IMR-90 (cell line): ENCODE data around the gene TEFM. TPM values are rescaled to one million over a fixed set of nuclear protein-coding genes. Genes with fewer than 3 reads are reported as not detected.

ENCODE experiments used
- ATAC-seq: fragments of 200-7000 bp; cut with Tn5 transposase; 2 replicates; pipeline ENCODE4 v1.9.1; 2020; ENCODE audit warnings: low read depth, mild to moderate bottlenecking, moderate library complexity
- BruUV-seq: library from RNA; stranded (reverse); fragments of 400-500 nt; replicated peaks from 2 replicates; lab custom pipeline; 2021; lab: Mats Ljungman, UMichigan
- CTCF ChIA-PET: fragments of 300-600 bp; formaldehyde crosslinking; extraction: SDS; loops from one replicate; lab custom pipeline; 2021; ENCODE audit warnings: antibody characterized with exemption; lab: Yijun Ruan, JAX
- POLR2A ChIA-PET: fragments of 300-600 bp; sonication (Branson Sonifier 250); formaldehyde crosslinking; loops from one replicate; lab custom pipeline; 2022; ENCODE audit warnings: antibody characterized with exemption; ENCODE audit not compliant: unreplicated experiment; lab: Charles Lee
- DNase-seq: peaks from one replicate; pipeline ENCODE4 v3.0.0; 2013
- H2AFZ ChIP-seq: replicated peaks from 2 replicates; pipeline ENCODE3; 2013; ENCODE audit warnings: low read length, mild to moderate bottlenecking; ENCODE audit not compliant: poor library complexity
- H2AK5ac ChIP-seq: 2 replicates; pipeline ENCODE4 v1.6.1; 2013; ENCODE audit warnings: low read depth, low read length, inconsistent platforms
- H2AK9ac ChIP-seq: replicated peaks from 2 replicates; pipeline ENCODE3; 2013; ENCODE audit warnings: mild to moderate bottlenecking, low read depth, low read length, moderate library complexity; ENCODE audit not compliant: poor library complexity
- H2BK120ac ChIP-seq: 2 replicates; pipeline ENCODE4 v1.6.1; 2013; ENCODE audit warnings: low read depth, low read length, inconsistent platforms
- H2BK15ac ChIP-seq: 3 replicates; pipeline ENCODE4 v1.6.1; 2013; ENCODE audit warnings: low read depth, low read length, inconsistent platforms
- H2BK20ac ChIP-seq: 2 replicates; pipeline ENCODE4 v1.6.1; 2013; ENCODE audit warnings: low read depth, mild to moderate bottlenecking, inconsistent platforms, low read length, moderate library complexity
- H2BK5ac ChIP-seq: 2 replicates; pipeline ENCODE4 v1.6.1; 2013; ENCODE audit warnings: mild to moderate bottlenecking, low read depth, low read length, inconsistent platforms; ENCODE audit not compliant: poor library complexity, severe bottlenecking
- H3K14ac ChIP-seq: replicated peaks from 2 replicates; pipeline ENCODE4 v1.6.1; 2013; ENCODE audit warnings: low read depth, low read length, inconsistent platforms
- H3K18ac ChIP-seq: 2 replicates; pipeline ENCODE4 v1.6.1; 2013; ENCODE audit warnings: low read depth, low read length, control low read depth
- H3K23ac ChIP-seq: 2 replicates; pipeline ENCODE4 v1.6.1; 2013; ENCODE audit warnings: low read depth, low read length, inconsistent platforms
- H3K27ac ChIP-seq: 2 replicates; pipeline ENCODE4 v1.5.1; 2013; ENCODE audit warnings: mild to moderate bottlenecking, control low read depth, low read length; ENCODE audit not compliant: insufficient read depth
- H3K27me3 ChIP-seq: 2 replicates; pipeline ENCODE4 v1.6.1; 2013; ENCODE audit warnings: low read length; ENCODE audit not compliant: control insufficient read depth, insufficient read depth
- H3K36me3 ChIP-seq: 2 replicates; pipeline ENCODE4 v1.6.1; 2013; ENCODE audit warnings: low read length, mixed read lengths; ENCODE audit not compliant: control insufficient read depth, insufficient read depth
- H3K4ac ChIP-seq: 2 replicates; pipeline ENCODE4 v1.6.1; 2013; ENCODE audit warnings: low read depth, low read length, inconsistent platforms
- H3K4me1 ChIP-seq: 2 replicates; pipeline ENCODE4 v1.6.1; 2013; ENCODE audit warnings: low read length, mixed read lengths; ENCODE audit not compliant: control insufficient read depth, insufficient read depth
- H3K4me2 ChIP-seq: 2 replicates; pipeline ENCODE4 v1.6.1; 2013; ENCODE audit warnings: low read depth, mild to moderate bottlenecking, control low read depth, low read length, moderate library complexity
- H3K4me3 ChIP-seq: 2 replicates; pipeline ENCODE4 v1.5.1; 2013; ENCODE audit warnings: low read depth, mild to moderate bottlenecking, control low read depth, low read length, moderate library complexity; ENCODE audit not compliant: insufficient read depth
- H3K56ac ChIP-seq: 2 replicates; pipeline ENCODE4 v1.6.1; 2013; ENCODE audit warnings: low read length, inconsistent platforms; ENCODE audit not compliant: insufficient read depth; ENCODE audit errors: extremely low read depth
- H3K79me1 ChIP-seq, 2 experiments: 2 replicates each; pipeline ENCODE4 v1.6.1; 2013; ENCODE audit warnings: low read length in 2 of 2, inconsistent platforms in 1 of 2, low read depth in 1 of 2
- H3K9ac ChIP-seq: 2 replicates; pipeline ENCODE4 v1.6.1; 2013; ENCODE audit warnings: low read depth, low read length, control low read depth
- H3K9me1 ChIP-seq: 2 replicates; pipeline ENCODE4 v1.6.1; 2013; ENCODE audit warnings: low read length, inconsistent platforms; ENCODE audit not compliant: insufficient read depth
- H3K9me3 ChIP-seq: 2 replicates; pipeline ENCODE4 v1.6.1; 2013; ENCODE audit warnings: low read length; ENCODE audit not compliant: control insufficient read depth, insufficient read depth
- H4K20me1 ChIP-seq: 2 replicates; pipeline ENCODE4 v1.6.1; 2013; ENCODE audit warnings: low read length, inconsistent platforms; ENCODE audit not compliant: insufficient read depth
- H4K5ac ChIP-seq: 2 replicates; pipeline ENCODE4 v1.6.1; 2013; ENCODE audit warnings: mild to moderate bottlenecking, low read depth, low read length, control low read depth
- H4K8ac ChIP-seq, 2 experiments: 2 replicates each; pipeline ENCODE4 v1.6.1; 2013; ENCODE audit warnings: low read depth in 2 of 2, low read length in 2 of 2, control low read depth in 1 of 2, inconsistent platforms in 1 of 2
- H4K91ac ChIP-seq: 2 replicates; pipeline ENCODE4 v1.6.1; 2013; ENCODE audit warnings: low read depth, low read length, inconsistent platforms; ENCODE audit not compliant: insufficient read depth
- BHLHE40 ChIP-seq: fragments of 150-350 bp; IDR thresholded peaks from 2 replicates; pipeline ENCODE4 v1.6.1; 2016; ENCODE audit warnings: mild to moderate bottlenecking, low read depth, low read length
- CEBPB ChIP-seq: IDR thresholded peaks from 2 replicates; pipeline ENCODE4 v1.6.1; 2012; ENCODE audit warnings: low read depth, low read length, improper control_type of control experiment
- FOS ChIP-seq: fragments of 150-350 bp; IDR thresholded peaks from 2 replicates; pipeline ENCODE4 v1.6.1; 2016; ENCODE audit warnings: low read depth, low read length
- MAZ ChIP-seq: IDR thresholded peaks from 2 replicates; pipeline ENCODE4 v1.6.1; 2012; ENCODE audit warnings: low read depth, mild to moderate bottlenecking, low read length, improper control_type of control experiment, moderate library complexity, borderline replicate concordance
- MXI1 ChIP-seq: IDR thresholded peaks from 2 replicates; pipeline ENCODE4 v1.6.1; 2012; ENCODE audit warnings: low read depth, mild to moderate bottlenecking, low read length, moderate library complexity, borderline replicate concordance
- POLR2A ChIP-seq: IDR thresholded peaks from 2 replicates; pipeline ENCODE4 v1.6.1; 2012; ENCODE audit warnings: mild to moderate bottlenecking, low read depth, low read length
- SMC3 ChIP-seq: fragments of 150-350 bp; IDR thresholded peaks from 2 replicates; pipeline ENCODE4 v1.6.1; 2016; ENCODE audit warnings: low read depth, mild to moderate bottlenecking, antibody characterized with exemption, low read length, moderate library complexity
- WGBS, 2 experiments: methylation state at CpG; one replicate each; pipeline versions ENCODE4 v1.1.5 to v1.1.7; 2013; ENCODE audit warnings: missing lambda C conversion rate in 2 of 2; ENCODE audit not compliant: insufficient read length in 1 of 2; ENCODE audit errors: extremely low coverage in 2 of 2; 5-methylcytosine and 5-hydroxymethylcytosine counted together
- dilution Hi-C: fragments of 300-500 bp; cut with HindIII; formaldehyde crosslinking; loops from one replicate; pipeline ENCODE4 v1.14.3; 2018; ENCODE audit warnings: low sequenced_read_pairs; ENCODE audit not compliant: unreplicated experiment
- in situ Hi-C: fragments of 300-500 bp; cut with MboI; formaldehyde crosslinking; loops from 3 replicates; pipeline ENCODE4 v1.14.3; 2019; ENCODE audit warnings: low sequenced_read_pairs, inconsistent platforms, mixed read lengths
- intact Hi-C: fragments of 100-400 bp; cut with micrococcal nuclease; formaldehyde crosslinking; loops from 2 replicates; pipeline ENCODE4 v1.10.0; 2022
- polyA plus RNA-seq, 3 experiments: library from polyadenylated mRNA; depleted of rRNA; stranded (reverse); fragments of >200 nt; gene quantifications; 2 replicates each; pipeline ENCODE4 v1.2.3, GENCODE V29; 2012; ENCODE audit warnings: low replicate concordance in 1 of 3
- total RNA-seq: library from RNA; depleted of rRNA; stranded (reverse); fragments of >200 nt; gene quantifications from 2 replicates; pipeline ENCODE4 v1.2.3, GENCODE V29; 2012
- TF ChIP-seq, protein P1 (sequence below): fragments of 150-350 bp; IDR thresholded peaks from 2 replicates; pipeline ENCODE4 v1.6.1; 2016; ENCODE audit warnings: low read depth, mild to moderate bottlenecking, low read length, moderate library complexity, borderline replicate concordance

Gene TEFM
- total and polyA plus RNA-seq, 2 of the 4 experiments (the other 2 are of a cell fraction) = 7.9 to 13.8 TPM

GRCh38 chr17:30920282-30920681, 14.2 kb upstream of the TEFM start:
- ATAC-seq (peak; percentile 62), DNase-seq (peak; percentile 69)
- no peaks in the 10 kb centered on the region for H3K9me3 ChIP-seq
- H3K4me1 ChIP-seq = peaks cover 5% of the 10 kb centered on the region
- intact Hi-C loops = no loop called here
- peak overlapping the region; percentile 85; the same call in 1 of the 2 replicates for H2AK5ac ChIP-seq
- peak overlapping the region; percentile 83 for H2BK5ac ChIP-seq
- H3K4me3 ChIP-seq = no peak overlapping the region
- H3K9ac ChIP-seq = no peak overlapping the region
- peak overlapping the region; percentile 58 for H2AK9ac ChIP-seq
- peak overlapping the region; percentile 83 for H3K4ac ChIP-seq
- H4K91ac ChIP-seq = peak overlapping the region; percentile 91
- WGBS, 2 experiments = 17% methylated on average over 2 of the region's 4 CpGs; no CpG with 5 or more reads in 1 of the 2 experiments
- H3K79me1 ChIP-seq = 0 out of 4 replicates have a peak, but pooled peaks cover 0 to 5% of the 10 kb centered on the region in 2 experiments
- H3K18ac ChIP-seq = peak overlapping the region; percentile 10; the same call in 1 of the 2 replicates
- H4K5ac ChIP-seq = peak overlapping the region; percentile 14; the same call in 1 of the 2 replicates
- no peaks in the 10 kb centered on the region for H3K36me3 ChIP-seq
- BruUV-seq = no TSS peak
- H2BK120ac ChIP-seq = peak overlapping the region; percentile 87
- H3K27ac ChIP-seq = peak overlapping the region; percentile 16; the same call in 1 of the 2 replicates
- dilution Hi-C loops = no loop called here
- peak overlapping the region; percentile 75 for H3K23ac ChIP-seq
- H4K8ac ChIP-seq = peak overlapping the region; percentile 40 to 88
- peaks cover 13% of the 10 kb centered on the region for H3K27me3 ChIP-seq
- peak overlapping the region; percentile 73; the same call in 2 of the 3 replicates for H2BK15ac ChIP-seq
- peak overlapping the region; percentile 85 for H2BK20ac ChIP-seq
- no peaks in the 10 kb centered on the region for H4K20me1 ChIP-seq
- peaks cover 6% of the 10 kb centered on the region for H3K9me1 ChIP-seq
- peak overlapping the region; percentile 95 for H2AFZ ChIP-seq
- no peak overlapping the region for H3K56ac ChIP-seq
- POLR2A ChIA-PET = interaction anchor here (0.5 kb wide), 1 partner anchor 282 kb away, joined by 3 read pairs; no protein-coding TSS in a partner anchor
- CTCF ChIA-PET = interaction anchor here (1.4 kb wide), 1 partner anchor 10 kb away, joined by 3 read pairs; no protein-coding TSS in a partner anchor
- no peak for TF ChIP-seq BHLHE40
- 0 out of 2 replicates have a peak, but pooled peaks have one; percentile 12 for TF ChIP-seq FOS
- TF ChIP-seq POLR2A = no peak
- no peak for TF ChIP-seq MXI1
- TF ChIP-seq, protein P1, sequence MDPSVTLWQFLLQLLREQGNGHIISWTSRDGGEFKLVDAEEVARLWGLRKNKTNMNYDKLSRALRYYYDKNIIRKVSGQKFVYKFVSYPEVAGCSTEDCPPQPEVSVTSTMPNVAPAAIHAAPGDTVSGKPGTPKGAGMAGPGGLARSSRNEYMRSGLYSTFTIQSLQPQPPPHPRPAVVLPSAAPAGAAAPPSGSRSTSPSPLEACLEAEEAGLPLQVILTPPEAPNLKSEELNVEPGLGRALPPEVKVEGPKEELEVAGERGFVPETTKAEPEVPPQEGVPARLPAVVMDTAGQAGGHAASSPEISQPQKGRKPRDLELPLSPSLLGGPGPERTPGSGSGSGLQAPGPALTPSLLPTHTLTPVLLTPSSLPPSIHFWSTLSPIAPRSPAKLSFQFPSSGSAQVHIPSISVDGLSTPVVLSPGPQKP = no peak
- TF ChIP-seq SMC3 = no peak
- no peak for TF ChIP-seq CEBPB
- 0 out of 2 replicates have a peak, but pooled peaks have one; percentile 23 for TF ChIP-seq MAZ
- no peak overlapping the region for H3K4me2 ChIP-seq
- in situ Hi-C loops = no loop called here
- peak overlapping the region; percentile 66 for H3K14ac ChIP-seq
